ENCODE data around the gene COL23A1. TPM values are rescaled to one million over a fixed set of nuclear protein-coding genes. Genes with fewer than 3 reads are reported as not detected.

Gene COL23A1
- total and polyA plus RNA-seq, 2 of the 13 experiments (the other 11 are each of a cell fraction or from before 2014, with no cell fraction given), result not detected

- TF ChIP-seq EP300 (IDR thresholded peaks at IDR 0.05; ENCODE audit: low read depth in 2 of 2, low read length in 2 of 2) (peak in 1 of 2 experiments; percentile 56; a peak in 1 of 4 replicates), EP300 (CRISPR knock-in tag; IDR thresholded peaks at IDR 0.05; ENCODE audit: borderline replicate concordance) (0 out of 2 replicates have a peak, but pooled peaks have one; percentile 11), NFKBIZ (CRISPR knock-in tag; IDR thresholded peaks at IDR 0.05) (0 out of 2 replicates have a peak, but pooled peaks have one; percentile 52), STAT5B (CRISPR knock-in tag; IDR thresholded peaks at IDR 0.05) (peak; percentile 72; the same call in 1 of the 2 replicates), HNF4G (IDR thresholded peaks at IDR 0.05; ENCODE audit: borderline replicate concordance, low read depth, low read length) (no peak), HNF4G (CRISPR knock-in tag; IDR thresholded peaks at IDR 0.05; ENCODE audit: borderline replicate concordance, low read depth) (peak; percentile 82; the same call in 1 of the 2 replicates), JARID2 (CRISPR knock-in tag; IDR thresholded peaks at IDR 0.05; ENCODE audit: insufficient replicate concordance) (no peak), ZNF580 (CRISPR knock-in tag; IDR thresholded peaks at IDR 0.05; ENCODE audit: borderline replicate concordance, low read depth) (peak; percentile 84), SP140L (CRISPR knock-in tag; IDR thresholded peaks at IDR 0.05; ENCODE audit: borderline replicate concordance) (no peak), ARID2 (CRISPR knock-in tag; IDR thresholded peaks at IDR 0.05; ENCODE audit: borderline replicate concordance) (peak; percentile 74), ZNF235 (CRISPR knock-in tag; IDR thresholded peaks at IDR 0.05; ENCODE audit: borderline replicate concordance) (no peak), GATAD1 (CRISPR knock-in tag; IDR thresholded peaks at IDR 0.05) (peak; percentile 83), ZNF10 (CRISPR knock-in tag; IDR thresholded peaks at IDR 0.05; ENCODE audit: borderline replicate concordance, low read depth) (no peak), HNRNPUL1 (IDR thresholded peaks at IDR 0.05; ENCODE audit: low read depth, low read length) (peak; percentile 57; the same call in 1 of the 2 replicates), ZNF816 (CRISPR knock-in tag; IDR thresholded peaks at IDR 0.05; ENCODE audit: borderline replicate concordance) (peak; percentile 58; the same call in 1 of the 2 replicates), ZBTB21 (CRISPR knock-in tag; IDR thresholded peaks at IDR 0.05) (peak; percentile 24; the same call in 1 of the 2 replicates), GPN1 (CRISPR knock-in tag; IDR thresholded peaks at IDR 0.05; ENCODE audit: borderline replicate concordance) (no peak), NONO (IDR thresholded peaks at IDR 0.05) (no peak), NONO (CRISPR knock-in tag; conservative IDR thresholded peaks at IDR 0.05) (peak; percentile 94), GATA4 (IDR thresholded peaks at IDR 0.05; ENCODE audit: borderline replicate concordance, low read depth) (peak; percentile 92), ZNF441 (CRISPR knock-in tag; IDR thresholded peaks at IDR 0.05; ENCODE audit: borderline replicate concordance) (no peak), PITX1 (CRISPR knock-in tag; IDR thresholded peaks at IDR 0.05) (peak; percentile 74), RBM22 (optimal IDR thresholded peaks at IDR 0.05; ENCODE audit: low read length) (peak; percentile 85), ZNF430 (CRISPR knock-in tag; IDR thresholded peaks at IDR 0.05) (no peak), ZNF18 (CRISPR knock-in tag; IDR thresholded peaks at IDR 0.05; ENCODE audit: insufficient replicate concordance) (no peak), ZFYVE20 (CRISPR knock-in tag; IDR thresholded peaks at IDR 0.05; ENCODE audit: borderline replicate concordance, low read depth) (peak; percentile 4; the same call in 1 of the 2 replicates), DRAP1 (CRISPR knock-in tag; IDR thresholded peaks at IDR 0.05) (peak; percentile 96)
- TF ChIP-seq, protein P1, sequence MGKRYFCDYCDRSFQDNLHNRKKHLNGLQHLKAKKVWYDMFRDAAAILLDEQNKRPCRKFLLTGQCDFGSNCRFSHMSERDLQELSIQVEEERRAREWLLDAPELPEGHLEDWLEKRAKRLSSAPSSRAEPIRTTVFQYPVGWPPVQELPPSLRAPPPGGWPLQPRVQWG (CRISPR knock-in tag; IDR thresholded peaks at IDR 0.05; ENCODE audit: borderline replicate concordance, low read depth), result no peak
Measured at GRCh38 chr5:178204182-178204934, 385.8 kb downstream of the COL23A1 start, which contains the start of gene HNRNPAB (continued).
